Fibroblast of the aortic adventitia (primary cell): ENCODE data around the gene SEC24C. TPM values are rescaled to one million over a fixed set of nuclear protein-coding genes. Genes with fewer than 3 reads are reported as not detected.
A peak's percentile ranks its signal among the peaks of the same experiment; 100 is the strongest.

ENCODE experiments used
- DNase-seq: peaks from one replicate; pipeline ENCODE4 v3.0.0-alpha.2; 2010; ENCODE audit warnings: low read depth
- H3K4me3 ChIP-seq: 2 replicates; pipeline ENCODE4 v1.5.1; 2011; ENCODE audit warnings: low read depth, mild to moderate bottlenecking, control low read depth, low read length, moderate library complexity
- CTCF ChIP-seq: IDR thresholded peaks from 2 replicates; pipeline ENCODE4 v1.5.1; 2011; ENCODE audit warnings: mild to moderate bottlenecking, low read length, control low read depth, inconsistent platforms; ENCODE audit not compliant: insufficient read depth
- total RNA-seq: library from RNA; depleted of rRNA; stranded (reverse); fragments of >200 nt; gene quantifications from 2 replicates; pipeline ENCODE4 v1.2.3, GENCODE V29; 2012; ENCODE audit warnings: low replicate concordance

The SEC24C gene
- total RNA-seq, 1 donor: 45.2 TPM

GRCh38 chr10:73744664-73744975 is 448 bp downstream of the SEC24C start:
- TF ChIP-seq CTCF: no peak
- DNase-seq: peak; percentile 62
- H3K4me3 ChIP-seq: peak overlapping the region; percentile 96

- no peak for DNase-seq
Measured at GRCh38 chr10:73746721-73747120, 2.5 kb downstream of the SEC24C start.

GRCh38 chr10:73750819-73751218 is 6.6 kb downstream of the SEC24C start:
- no peak for DNase-seq
- TF ChIP-seq CTCF: no peak

More at GRCh38 chr10:73746721-73747120, 2.5 kb downstream of the SEC24C start:
- TF ChIP-seq CTCF: no peak
- no peak overlapping the region for H3K4me3 ChIP-seq

GRCh38 chr10:73756183-73756582 is 12.0 kb downstream of the SEC24C start:
- no peak overlapping the region for H3K4me3 ChIP-seq
- no peak for DNase-seq
- TF ChIP-seq CTCF: no peak

More at GRCh38 chr10:73750819-73751218, 6.6 kb downstream of the SEC24C start:
- H3K4me3 ChIP-seq: no peak overlapping the region

- no peak for DNase-seq
- H3K4me3 ChIP-seq: no peak overlapping the region
- no peak for TF ChIP-seq CTCF
Measured at GRCh38 chr10:73758704-73759511, 14.7 kb downstream of the SEC24C start.

GRCh38 chr10:73759512-73760115 is 15.4 kb downstream of the SEC24C start:
- no peak for TF ChIP-seq CTCF
- H3K4me3 ChIP-seq: no peak overlapping the region
- no peak for DNase-seq
